HG03064 (cell line): ENCODE results near the gene AFAP1.

ENCODE experiments used
- ATAC-seq: cut with Tn5 transposase; IDR thresholded peaks from one replicate; pipeline ENCODE4 v1.9.1; 2021; ENCODE audit warnings: low read depth; ENCODE audit not compliant: unreplicated experiment

Gene AFAP1

GRCh38 chr4:7852568-7853185, 87.0 kb downstream of the AFAP1 start:
- no peak for ATAC-seq

- ATAC-seq = no peak
Observed at GRCh38 chr4:7850489-7850888, 89.2 kb downstream of the AFAP1 start.

GRCh38 chr4:7847206-7847605, 92.5 kb downstream of the AFAP1 start:
- ATAC-seq = no peak

GRCh38 chr4:7845493-7846128, 94.0 kb downstream of the AFAP1 start:
- ATAC-seq = no peak

- ATAC-seq = no peak
Observed at GRCh38 chr4:7844594-7844991, 95.1 kb downstream of the AFAP1 start.

GRCh38 chr4:7843831-7844593, 95.6 kb downstream of the AFAP1 start:
- ATAC-seq = no peak

- ATAC-seq = no peak
Observed at GRCh38 chr4:7842384-7843279, 97.0 kb downstream of the AFAP1 start.

- no peak for ATAC-seq
Observed at GRCh38 chr4:7841894-7842293, 97.8 kb downstream of the AFAP1 start.

GRCh38 chr4:7841071-7841470, 98.6 kb downstream of the AFAP1 start:
- ATAC-seq = no peak

GRCh38 chr4:7839856-7840255, 99.8 kb downstream of the AFAP1 start:
- no peak for ATAC-seq

GRCh38 chr4:7838136-7838782, 101.4 kb downstream of the AFAP1 start:
- no peak for ATAC-seq

- no peak for ATAC-seq
Observed at GRCh38 chr4:7837597-7838135, 102.0 kb downstream of the AFAP1 start.

GRCh38 chr4:7831858-7832730, 107.6 kb downstream of the AFAP1 start:
- ATAC-seq = no peak

GRCh38 chr4:7831330-7831729, 108.3 kb downstream of the AFAP1 start:
- ATAC-seq = no peak

- no peak for ATAC-seq
Observed at GRCh38 chr4:7830747-7831146, 108.9 kb downstream of the AFAP1 start.

GRCh38 chr4:7829652-7830580, 109.7 kb downstream of the AFAP1 start:
- ATAC-seq = no peak

GRCh38 chr4:7828793-7829301, 110.8 kb downstream of the AFAP1 start:
- ATAC-seq = no peak
